SK-N-SH (cell line): ENCODE measurements around the gene TBL3. TPM values are rescaled to one million over a fixed set of nuclear protein-coding genes. Genes with fewer than 3 reads are reported as not detected.

Experiments used
- CTCF ChIA-PET: fragments of 300-600, 350-600 bp; formaldehyde crosslinking; extraction: SDS; loops from one replicate; lab custom pipeline; 2021; lab: Yijun Ruan, JAX
- POLR2A ChIA-PET: fragments of 350-600 bp; sonication (Branson Sonifier 250); formaldehyde crosslinking; extraction: SDS; loops from one replicate; lab custom pipeline; 2020; ENCODE audit warnings: antibody characterized with exemption, inconsistent platforms; lab: Yijun Ruan, JAX
- DNase-seq: peaks from one replicate; pipeline ENCODE4 v3.0.0; 2012
- H2AFZ ChIP-seq: fragments of 200-600 bp; sonication (generic); 2 replicates; pipeline ENCODE4 v1.8.1; 2016; ENCODE audit warnings: antibody characterized with exemption, mild to moderate bottlenecking, low read depth
- H3F3A ChIP-seq: fragments of 200-600 bp; sonication (generic); replicated peaks from 2 replicates; pipeline ENCODE3; 2016; ENCODE audit warnings: antibody characterized with exemption, mild to moderate bottlenecking; ENCODE audit not compliant: insufficient read depth
- H3K27ac ChIP-seq, 2 experiments: fragments of 200-500 bp in 1 of 2; fragments of 200-600 bp in 1 of 2; sonication (Bioruptor generic) in 1 of 2; sonication (generic), shearing (Covaris generic) in 1 of 2; 2 replicates each; pipeline versions ENCODE4 v1.5.1 to v1.6.1; 2014 to 2016; ENCODE audit warnings: low read depth in 2 of 2, inconsistent platforms in 1 of 2, low read length in 1 of 2, mild to moderate bottlenecking in 1 of 2, mixed read lengths in 1 of 2
- H3K27me3 ChIP-seq: fragments of 200-600 bp; sonication (generic), shearing (Covaris generic); 2 replicates; pipeline ENCODE4 v1.6.1; 2016; ENCODE audit warnings: mixed run types; ENCODE audit not compliant: insufficient read depth
- H3K36me3 ChIP-seq, 2 experiments: fragments of 200-500 bp in 1 of 2; fragments of 200-600 bp in 1 of 2; sonication (Bioruptor generic) in 1 of 2; sonication (generic) in 1 of 2; replicated peaks in 1 of 2; 2 replicates each; pipeline versions ENCODE3 to v1.5.1; 2014 to 2016; ENCODE audit warnings: low read length in 1 of 2, mild to moderate bottlenecking in 1 of 2; ENCODE audit not compliant: insufficient read depth in 2 of 2, control insufficient read depth in 1 of 2
- H3K4me1 ChIP-seq, 2 experiments: fragments of 200-500 bp in 1 of 2; fragments of 200-600 bp in 1 of 2; sonication (Bioruptor generic) in 1 of 2; sonication (generic), shearing (Covaris generic) in 1 of 2; 2 replicates each; pipeline versions ENCODE4 v1.5.1 to v1.6.1; 2014 to 2016; ENCODE audit warnings: low read depth in 1 of 2, low read length in 1 of 2, mixed run types in 1 of 2; ENCODE audit not compliant: insufficient read depth in 2 of 2, control insufficient read depth in 1 of 2
- H3K4me2 ChIP-seq: fragments of 200-600 bp; sonication (generic), shearing (Covaris generic); 2 replicates; pipeline ENCODE4 v1.6.1; 2017; ENCODE audit warnings: mixed run types
- H3K4me3 ChIP-seq, 2 experiments: fragments of 200-500 bp in 1 of 2; fragments of 200-600 bp in 1 of 2; sonication (Bioruptor generic) in 1 of 2; sonication (generic), shearing (Covaris generic) in 1 of 2; 2 replicates each; pipeline versions ENCODE4 v1.5.1 to v1.8.1; 2014 to 2016; ENCODE audit warnings: low read depth in 2 of 2, inconsistent platforms in 1 of 2, low read length in 1 of 2, mild to moderate bottlenecking in 1 of 2, mixed read lengths in 1 of 2, moderate library complexity in 1 of 2
- H3K79me2 ChIP-seq: fragments of 200-600 bp; sonication (generic); 2 replicates; pipeline ENCODE4 v1.8.1; 2017; ENCODE audit warnings: mild to moderate bottlenecking; ENCODE audit not compliant: insufficient read depth
- H3K9ac ChIP-seq: fragments of 200-600 bp; sonication (generic); 2 replicates; pipeline ENCODE4 v1.6.1; 2017; ENCODE audit warnings: mixed run types
- H3K9me2 ChIP-seq: fragments of 200-600 bp; sonication (generic); 2 replicates; pipeline ENCODE4 v1.6.1; 2017; ENCODE audit warnings: mixed run types
- H3K9me3 ChIP-seq: fragments of 200-600 bp; sonication (generic); 2 replicates; pipeline ENCODE4 v1.6.1; 2017; ENCODE audit warnings: mixed run types, mild to moderate bottlenecking, moderate library complexity
- H4K20me1 ChIP-seq: fragments of 200-600 bp; sonication (generic); 2 replicates; pipeline ENCODE4 v1.6.1; 2017; ENCODE audit warnings: mild to moderate bottlenecking, mixed run types; ENCODE audit not compliant: insufficient read depth
- CTCF ChIP-seq: fragments of 200-600 bp; sonication (generic); IDR thresholded peaks from 2 replicates; pipeline ENCODE4 v1.6.1; 2017; ENCODE audit warnings: antibody characterized with exemption, mild to moderate bottlenecking, moderate library complexity
- EP300 ChIP-seq, 2 experiments: IDR thresholded peaks; 2 replicates each; pipeline versions ENCODE4 v1.4.0 to v1.6.1; 2012; ENCODE audit warnings: borderline replicate concordance in 1 of 2, low read depth in 1 of 2, low read length in 1 of 2
- EZH2phosphoT487 ChIP-seq: fragments of 200-600 bp; sonication (generic); IDR thresholded peaks from 2 replicates; pipeline ENCODE4 v1.6.1; 2017; ENCODE audit warnings: low read depth, mixed run types, mild to moderate bottlenecking, antibody characterized with exemption, moderate library complexity, borderline replicate concordance
- FOSL2 ChIP-seq: IDR thresholded peaks from 2 replicates; pipeline ENCODE4 v1.4.0; 2012; ENCODE audit warnings: low read depth, mild to moderate bottlenecking, moderate library complexity, borderline replicate concordance
- FOXM1 ChIP-seq: IDR thresholded peaks from 2 replicates; pipeline ENCODE4 v1.4.0; 2012; ENCODE audit warnings: low read depth, mild to moderate bottlenecking
- GABPA ChIP-seq: IDR thresholded peaks from 2 replicates; pipeline ENCODE4 v1.4.0; 2012; ENCODE audit warnings: low read depth, mild to moderate bottlenecking
- JUND ChIP-seq: IDR thresholded peaks from 2 replicates; pipeline ENCODE4 v1.4.0; 2012
- MEF2A ChIP-seq: IDR thresholded peaks from 2 replicates; pipeline ENCODE4 v1.4.0; 2012; ENCODE audit warnings: low read depth, borderline replicate concordance
- MXI1 ChIP-seq: IDR thresholded peaks from 2 replicates; pipeline ENCODE4 v1.6.1; 2012; ENCODE audit warnings: mild to moderate bottlenecking, low read depth, low read length, improper control_type of control experiment
- NRF1 ChIP-seq: IDR thresholded peaks from 2 replicates; pipeline ENCODE4 v1.6.1; 2012; ENCODE audit warnings: low read depth, mild to moderate bottlenecking, low read length
- POLR2AphosphoS5 ChIP-seq: IDR thresholded peaks from 2 replicates; pipeline ENCODE4 v1.6.1; 2012; ENCODE audit warnings: low read depth, low read length
- REST ChIP-seq: IDR thresholded peaks from 2 replicates; pipeline ENCODE4 v1.6.1; 2012; ENCODE audit warnings: mild to moderate bottlenecking, low read depth, low read length, moderate library complexity
- RFX5 ChIP-seq: IDR thresholded peaks from 2 replicates; pipeline ENCODE4 v1.6.1; 2012; ENCODE audit warnings: mild to moderate bottlenecking, improper control_type of control experiment, low read length
- SIN3A ChIP-seq: IDR thresholded peaks from 2 replicates; pipeline ENCODE4 v1.6.1; 2012; ENCODE audit warnings: low read depth, mild to moderate bottlenecking, low read length, moderate library complexity, borderline replicate concordance
- TCF12 ChIP-seq: IDR thresholded peaks from 2 replicates; pipeline ENCODE4 v1.4.0; 2012
- YY1 ChIP-seq: IDR thresholded peaks from 2 replicates; pipeline ENCODE4 v1.4.0; 2012; ENCODE audit warnings: low read depth, mild to moderate bottlenecking
- WGBS: methylation state at CpG from one replicate; pipeline ENCODE4 v1.1.6; 2017; ENCODE audit warnings: low lambda C conversion rate; 5-methylcytosine and 5-hydroxymethylcytosine counted together
- polyA plus RNA-seq, 3 experiments: library from polyadenylated mRNA; depleted of rRNA; stranded (reverse); fragments of >200 nt; gene quantifications; 2 replicates each; pipeline ENCODE4 v1.2.3, GENCODE V29; 2012
- TF ChIP-seq, protein P1 (sequence below): fragments of 150-350 bp; IDR thresholded peaks from 2 replicates; pipeline ENCODE4 v1.6.1; 2016; ENCODE audit warnings: mild to moderate bottlenecking, low read depth, low read length
- TF ChIP-seq, protein P2 (sequence below): IDR thresholded peaks from 2 replicates; pipeline ENCODE4 v1.4.0; 2012; ENCODE audit warnings: low read depth

The TBL3 gene
- polyA plus RNA-seq, 1 of the 3 experiments (the other 2 are of a cell fraction) = 37.1 TPM

DNA sequence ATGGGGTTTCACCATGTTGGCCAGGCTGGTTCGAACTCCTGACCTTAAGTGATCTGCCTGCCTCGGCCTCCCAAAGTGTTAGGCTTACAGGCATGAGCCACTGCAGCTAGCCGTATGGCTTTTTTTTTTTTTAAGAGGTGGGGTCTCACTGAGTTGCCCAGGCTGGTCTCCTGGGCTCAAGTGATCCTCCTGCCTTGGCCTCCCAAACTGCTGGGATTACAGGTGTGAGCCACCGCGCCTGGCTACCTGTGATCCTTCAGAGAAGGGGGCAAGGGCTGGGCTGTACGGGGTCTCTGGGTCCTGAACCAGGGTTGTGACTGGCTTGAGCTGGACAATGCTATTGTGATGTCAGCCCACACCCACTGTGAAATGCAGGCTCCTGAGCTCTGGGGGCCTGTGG lies 5.4 kb upstream of the TBL3 start, which contains the start of gene RNF151:
Gene RNF151, plus strand, starts transcription at position 397 of the 400 bp plus-strand sequence. CDS start 26 bp downstream, outside the sequence.
- Histone ChIP-seq H3K4me1 (peaks cover 0 to 31% of the 10 kb centered on the region in 2 experiments; a peak in 1 of 4 replicates), H3K9me2 (no peaks in the 10 kb centered on the region), H2AFZ (no peak within 1 kb of the TSS), H3K27ac (peak within 1 kb of the TSS in 1 of 2 experiments; percentile 76; a peak in 1 of 4 replicates), H3K9me3 (no peaks in the 10 kb centered on the region), H3K9ac (peak within 1 kb of the TSS; percentile 92), H3K27me3 (no peaks in the 10 kb centered on the region), H3K4me2 (peak within 1 kb of the TSS; percentile 98), H3K79me2 (peaks cover 58% of the 10 kb centered on the region), H3K4me3 (peak within 1 kb of the TSS; percentile 86 to 98), H3K36me3 (peaks cover 19 to 21% of the 10 kb centered on the region in 2 experiments), H4K20me1 (peaks cover 28% of the 10 kb centered on the region), H3F3A (peaks cover 27% of the 10 kb centered on the region)
- WGBS = 89% methylated on average over 3 of the region's 6 CpGs
- ChIA-PET POLR2A (interaction anchor here (0.7 kb wide), 1 partner anchor 181 kb away, joined by 3 read pairs; no protein-coding TSS in a partner anchor), CTCF (interaction anchor here (0.9 to 2.8 kb wide), 2 partner anchors 37 to 187 kb away, joined by 4 to 12 read pairs; no protein-coding TSS in a partner anchor)
- no peak for DNase-seq
- TF ChIP-seq RFX5 = no peak
- no peak for TF ChIP-seq JUND
- no peak for TF ChIP-seq EZH2phosphoT487
- no peak for TF ChIP-seq GABPA
- no peak for TF ChIP-seq NRF1
- no peak for TF ChIP-seq MXI1
- TF ChIP-seq FOSL2 = no peak
- TF ChIP-seq MEF2A = no peak
- TF ChIP-seq TCF12 = no peak

DNA sequence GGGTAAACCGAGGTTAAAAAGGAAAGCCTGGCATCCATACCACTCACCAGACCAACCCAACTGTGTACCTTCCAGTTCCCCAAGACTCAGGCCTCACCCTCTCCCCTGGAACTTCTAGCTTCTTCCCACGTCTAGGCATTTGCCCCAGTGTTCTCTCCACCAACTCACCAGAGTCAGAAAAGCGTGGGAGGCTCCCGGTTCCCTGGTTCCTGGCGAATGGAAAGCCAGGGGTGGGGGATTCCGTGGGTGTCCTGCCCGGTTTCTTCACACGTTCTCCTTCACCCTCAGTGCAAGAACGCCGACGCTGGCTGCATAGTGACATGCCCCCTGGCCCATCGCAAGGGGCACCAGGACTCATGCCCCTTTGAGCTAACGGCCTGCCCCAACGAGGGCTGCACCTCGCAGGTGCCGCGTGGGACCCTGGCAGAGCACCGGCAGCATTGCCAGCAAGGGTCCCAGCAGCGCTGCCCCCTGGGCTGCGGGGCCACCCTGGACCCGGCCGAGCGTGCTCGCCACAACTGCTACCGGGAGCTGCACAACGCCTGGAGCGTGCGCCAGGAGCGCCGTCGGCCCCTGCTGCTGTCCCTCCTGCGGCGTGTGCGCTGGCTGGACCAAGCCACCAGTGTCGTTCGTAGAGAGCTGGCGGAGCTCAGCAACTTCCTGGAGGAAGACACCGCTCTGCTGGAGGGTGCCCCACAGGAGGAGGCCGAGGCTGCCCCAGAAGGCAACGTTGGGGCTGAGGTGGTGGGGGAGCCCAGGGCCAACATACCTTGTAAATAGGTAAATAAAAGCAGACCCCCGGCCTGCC lies 3.5 kb upstream of the TBL3 start:
- no peaks in the 10 kb centered on the region for H3K9me2 ChIP-seq
- H3K9ac ChIP-seq = no peak overlapping the region
- CTCF ChIA-PET = interaction anchor here (1.1 to 2.4 kb wide), 2 partner anchors 15 to 36 kb away, joined by 4 to 5 read pairs; partner anchors contain the start of gene GFER
- no peak overlapping the region for H3K4me2 ChIP-seq
- no peaks in the 10 kb centered on the region for H3K9me3 ChIP-seq
- TF ChIP-seq REST (no peak), FOXM1 (no peak), FOSL2 (no peak), POLR2AphosphoS5 (no peak), SIN3A (no peak), YY1 (no peak), EP300 (IDR thresholded peaks at IDR 0.05; ENCODE audit: borderline replicate concordance in 1 of 2, low read depth in 1 of 2, low read length in 1 of 2) (no peak), MEF2A (no peak), NRF1 (no peak), CTCF (no peak)
- TF ChIP-seq, protein P1, sequence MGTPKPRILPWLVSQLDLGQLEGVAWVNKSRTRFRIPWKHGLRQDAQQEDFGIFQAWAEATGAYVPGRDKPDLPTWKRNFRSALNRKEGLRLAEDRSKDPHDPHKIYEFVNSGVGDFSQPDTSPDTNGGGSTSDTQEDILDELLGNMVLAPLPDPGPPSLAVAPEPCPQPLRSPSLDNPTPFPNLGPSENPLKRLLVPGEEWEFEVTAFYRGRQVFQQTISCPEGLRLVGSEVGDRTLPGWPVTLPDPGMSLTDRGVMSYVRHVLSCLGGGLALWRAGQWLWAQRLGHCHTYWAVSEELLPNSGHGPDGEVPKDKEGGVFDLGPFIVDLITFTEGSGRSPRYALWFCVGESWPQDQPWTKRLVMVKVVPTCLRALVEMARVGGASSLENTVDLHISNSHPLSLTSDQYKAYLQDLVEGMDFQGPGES = no peak
- TF ChIP-seq, protein P2, sequence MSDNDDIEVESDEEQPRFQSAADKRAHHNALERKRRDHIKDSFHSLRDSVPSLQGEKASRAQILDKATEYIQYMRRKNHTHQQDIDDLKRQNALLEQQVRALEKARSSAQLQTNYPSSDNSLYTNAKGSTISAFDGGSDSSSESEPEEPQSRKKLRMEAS = no peak
- H3K79me2 ChIP-seq = peaks cover 55% of the 10 kb centered on the region
- POLR2A ChIA-PET = no interaction called here
- no peaks in the 10 kb centered on the region for H3K27me3 ChIP-seq
- no peak for DNase-seq
- peaks cover 9% of the 10 kb centered on the region for H4K20me1 ChIP-seq
- H3K27ac ChIP-seq = no peak overlapping the region
- WGBS = 89% methylated on average over 39 of the region's 41 CpGs
- H2AFZ ChIP-seq = no peak overlapping the region
- peaks cover 12% of the 10 kb centered on the region for H3F3A ChIP-seq
- peaks cover 0 to 22% of the 10 kb centered on the region in 2 experiments; a peak in 1 of 4 replicates for H3K4me1 ChIP-seq
- H3K36me3 ChIP-seq = peaks cover 5% of the 10 kb centered on the region in 2 experiments
- H3K4me3 ChIP-seq = no peak overlapping the region
